Skeletal muscle satellite cell (primary cell): Measurements from ENCODE around the gene APOBR.

Source experiments
- H3K27me3 ChIP-seq: 2 replicates; pipeline ENCODE4 v1.7.0; 2013; ENCODE audit warnings: low read length; ENCODE audit not compliant: control insufficient read depth, insufficient read depth
- H3K36me3 ChIP-seq: 2 replicates; pipeline ENCODE4 v1.7.0; 2013; ENCODE audit warnings: mild to moderate bottlenecking, control low read depth, low read length; ENCODE audit not compliant: insufficient read depth
- H3K4me1 ChIP-seq: 2 replicates; pipeline ENCODE4 v1.7.0; 2013; ENCODE audit warnings: low read length; ENCODE audit not compliant: control insufficient read depth, insufficient read depth
- H3K4me2 ChIP-seq: 2 replicates; pipeline ENCODE4 v1.7.0; 2013; ENCODE audit warnings: mild to moderate bottlenecking, low read length
- H3K4me3 ChIP-seq: 2 replicates; pipeline ENCODE4 v1.7.0; 2013; ENCODE audit warnings: low read length
- H3K9ac ChIP-seq: 2 replicates; pipeline ENCODE4 v1.7.0; 2013; ENCODE audit warnings: mild to moderate bottlenecking, low read depth, low read length, moderate library complexity
- H3K9me3 ChIP-seq: replicated peaks from 2 replicates; pipeline ENCODE4 v1.7.0; 2013; ENCODE audit warnings: mild to moderate bottlenecking, control low read depth, low read length

APOBR gene

DNA sequence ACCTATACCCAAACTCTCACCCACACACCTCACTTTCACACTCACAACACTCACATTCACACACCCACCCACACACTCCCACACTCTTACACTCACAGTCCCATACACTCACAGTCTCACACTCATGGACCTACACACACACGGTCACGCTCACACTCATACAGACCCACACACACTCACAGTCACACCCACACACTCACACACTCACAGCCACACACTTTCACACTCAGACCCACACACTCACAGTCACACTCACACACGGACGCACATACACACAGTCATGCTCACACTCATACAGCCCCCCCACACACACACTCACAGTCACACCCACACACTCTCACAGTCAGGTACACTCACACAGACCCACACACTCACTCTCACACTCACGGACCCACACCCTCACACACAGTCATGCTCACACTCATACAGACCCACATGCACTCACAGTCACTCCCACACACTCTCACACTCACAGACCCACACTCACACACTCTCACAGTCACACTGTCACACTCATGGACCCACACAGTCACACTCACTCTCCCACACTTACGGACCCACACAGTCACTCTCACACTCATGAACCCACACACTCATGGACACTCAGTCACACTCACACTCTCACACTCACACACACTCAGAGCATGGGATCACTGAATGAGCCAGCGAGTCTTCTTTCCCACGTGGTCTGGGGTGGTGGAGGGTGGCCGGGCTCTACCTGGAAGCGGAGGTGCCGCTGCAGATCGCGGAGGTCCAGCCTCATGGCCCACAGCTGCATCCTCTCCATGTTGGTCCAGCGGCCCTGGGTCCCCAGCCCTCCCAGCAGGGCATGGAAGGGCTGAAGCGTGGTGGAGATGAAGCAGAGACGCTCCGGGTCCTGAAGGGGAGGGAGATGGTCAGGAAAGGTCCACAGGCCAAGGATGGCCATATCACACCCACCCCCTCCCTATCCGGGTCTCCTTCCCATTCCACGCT lies 7.1 kb downstream of the APOBR start:
- Histone ChIP-seq H3K9ac (no peak overlapping the region), H3K4me3 (no peak overlapping the region), H3K9me3 (no peaks in the 10 kb centered on the region), H3K36me3 (no peaks in the 10 kb centered on the region), H3K27me3 (peaks cover 44% of the 10 kb centered on the region), H3K4me1 (no peaks in the 10 kb centered on the region), H3K4me2 (no peak overlapping the region)

DNA sequence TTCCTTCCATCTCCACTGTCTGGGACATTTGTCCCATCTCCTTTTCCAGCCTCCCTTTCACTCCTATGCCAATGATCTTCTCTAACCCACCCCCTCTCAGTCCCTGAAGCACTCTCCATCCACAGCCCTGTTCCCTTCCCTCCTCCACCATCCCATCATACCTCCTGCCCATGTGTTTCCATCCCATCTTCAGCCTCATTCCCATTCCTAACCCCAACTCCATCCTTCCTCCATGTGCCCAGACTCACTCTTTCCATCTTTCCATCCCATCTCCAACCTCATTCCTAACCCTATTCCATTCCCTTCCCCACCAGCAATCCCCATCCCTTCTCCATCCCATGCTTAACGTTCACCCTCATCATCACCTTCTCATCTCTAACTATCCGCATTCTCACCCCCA lies 7.8 kb downstream of the APOBR start:
- no peak overlapping the region for H3K9ac ChIP-seq
- H3K9me3 ChIP-seq: no peaks in the 10 kb centered on the region
- no peak overlapping the region for H3K4me2 ChIP-seq
- no peak overlapping the region for H3K4me3 ChIP-seq
- H3K36me3 ChIP-seq: no peaks in the 10 kb centered on the region
- peaks cover 47% of the 10 kb centered on the region for H3K27me3 ChIP-seq
- H3K4me1 ChIP-seq: no peaks in the 10 kb centered on the region

GRCh38 chr16:28503470-28504259 lies 9.2 kb downstream of the APOBR start:
- Histone ChIP-seq H3K36me3 (no peaks in the 10 kb centered on the region), H3K4me3 (no peak overlapping the region), H3K27me3 (peaks cover 36% of the 10 kb centered on the region), H3K9me3 (no peaks in the 10 kb centered on the region), H3K4me1 (no peaks in the 10 kb centered on the region), H3K4me2 (no peak overlapping the region), H3K9ac (no peak overlapping the region)

DNA sequence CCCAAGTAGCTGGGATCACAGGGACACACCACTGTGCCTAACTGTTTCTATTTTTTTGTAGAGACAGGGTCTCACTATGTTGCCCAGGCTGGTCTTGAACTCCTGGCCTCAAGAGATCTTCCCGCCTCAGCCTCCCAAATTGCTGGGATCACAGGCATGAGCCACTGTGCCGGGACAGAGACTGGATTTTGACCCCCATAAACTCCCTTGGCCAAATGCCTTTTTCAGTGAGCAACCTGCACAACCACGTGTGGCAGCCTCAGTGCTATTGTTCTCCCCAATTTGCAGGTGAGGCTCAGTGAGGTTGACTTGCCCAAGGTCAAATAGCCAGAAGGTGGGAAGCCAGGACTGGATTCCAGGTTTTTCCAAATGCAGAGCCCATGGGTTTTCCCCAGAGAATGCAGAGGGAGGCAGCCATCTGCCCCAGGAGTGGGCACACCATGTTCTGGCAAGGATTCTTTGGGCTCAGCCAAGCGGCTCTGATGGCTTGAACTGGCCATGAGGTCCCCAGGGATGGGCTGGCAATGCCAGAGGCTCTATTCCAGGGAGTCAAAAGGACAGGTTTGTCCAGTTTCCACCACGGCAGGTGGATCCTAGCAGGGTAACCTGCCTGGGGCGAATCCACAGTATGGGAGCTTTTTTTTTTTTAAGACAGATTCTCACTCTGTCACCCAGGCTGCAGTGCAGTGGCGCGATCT lies 10.4 kb downstream of the APOBR start:
- H3K4me3 ChIP-seq: no peak overlapping the region
- H3K36me3 ChIP-seq: no peaks in the 10 kb centered on the region
- no peak overlapping the region for H3K9ac ChIP-seq
- no peaks in the 10 kb centered on the region for H3K4me1 ChIP-seq
- H3K4me2 ChIP-seq: no peak overlapping the region
- H3K9me3 ChIP-seq: no peaks in the 10 kb centered on the region
- peaks cover 30% of the 10 kb centered on the region for H3K27me3 ChIP-seq

GRCh38 chr16:28505489-28506137 lies 11.2 kb downstream of the APOBR start:
- H3K4me3 ChIP-seq: no peak overlapping the region
- H3K36me3 ChIP-seq: no peaks in the 10 kb centered on the region
- H3K9ac ChIP-seq: no peak overlapping the region
- no peaks in the 10 kb centered on the region for H3K4me1 ChIP-seq
- no peaks in the 10 kb centered on the region for H3K9me3 ChIP-seq
- no peak overlapping the region for H3K4me2 ChIP-seq
- peaks cover 28% of the 10 kb centered on the region for H3K27me3 ChIP-seq

DNA sequence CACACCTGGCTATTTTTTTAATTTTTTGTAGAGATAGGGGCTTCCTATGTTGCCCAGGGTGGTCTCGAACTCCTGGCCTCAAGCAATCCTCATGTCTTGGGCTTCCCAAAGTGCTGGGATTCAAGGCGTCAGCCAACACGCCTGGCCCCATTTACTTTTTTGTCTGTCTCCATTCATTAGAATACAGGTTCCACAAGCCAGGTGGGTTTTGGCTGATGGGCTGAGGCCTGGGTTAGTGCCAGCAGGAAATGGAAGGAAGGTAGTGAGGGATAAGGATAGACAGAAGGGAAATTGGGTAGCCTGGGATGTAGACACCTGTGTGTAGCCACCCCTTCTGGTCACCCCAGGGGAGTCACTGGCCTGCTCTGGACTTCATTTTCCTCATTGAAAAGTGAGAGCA lies 16.6 kb downstream of the APOBR start:
- no peak overlapping the region for H3K4me3 ChIP-seq
- H3K36me3 ChIP-seq: no peaks in the 10 kb centered on the region
- H3K9me3 ChIP-seq: no peaks in the 10 kb centered on the region
- peaks cover 7% of the 10 kb centered on the region for H3K27me3 ChIP-seq
- no peak overlapping the region for H3K4me2 ChIP-seq
- H3K4me1 ChIP-seq: no peaks in the 10 kb centered on the region
- H3K9ac ChIP-seq: no peak overlapping the region

DNA sequence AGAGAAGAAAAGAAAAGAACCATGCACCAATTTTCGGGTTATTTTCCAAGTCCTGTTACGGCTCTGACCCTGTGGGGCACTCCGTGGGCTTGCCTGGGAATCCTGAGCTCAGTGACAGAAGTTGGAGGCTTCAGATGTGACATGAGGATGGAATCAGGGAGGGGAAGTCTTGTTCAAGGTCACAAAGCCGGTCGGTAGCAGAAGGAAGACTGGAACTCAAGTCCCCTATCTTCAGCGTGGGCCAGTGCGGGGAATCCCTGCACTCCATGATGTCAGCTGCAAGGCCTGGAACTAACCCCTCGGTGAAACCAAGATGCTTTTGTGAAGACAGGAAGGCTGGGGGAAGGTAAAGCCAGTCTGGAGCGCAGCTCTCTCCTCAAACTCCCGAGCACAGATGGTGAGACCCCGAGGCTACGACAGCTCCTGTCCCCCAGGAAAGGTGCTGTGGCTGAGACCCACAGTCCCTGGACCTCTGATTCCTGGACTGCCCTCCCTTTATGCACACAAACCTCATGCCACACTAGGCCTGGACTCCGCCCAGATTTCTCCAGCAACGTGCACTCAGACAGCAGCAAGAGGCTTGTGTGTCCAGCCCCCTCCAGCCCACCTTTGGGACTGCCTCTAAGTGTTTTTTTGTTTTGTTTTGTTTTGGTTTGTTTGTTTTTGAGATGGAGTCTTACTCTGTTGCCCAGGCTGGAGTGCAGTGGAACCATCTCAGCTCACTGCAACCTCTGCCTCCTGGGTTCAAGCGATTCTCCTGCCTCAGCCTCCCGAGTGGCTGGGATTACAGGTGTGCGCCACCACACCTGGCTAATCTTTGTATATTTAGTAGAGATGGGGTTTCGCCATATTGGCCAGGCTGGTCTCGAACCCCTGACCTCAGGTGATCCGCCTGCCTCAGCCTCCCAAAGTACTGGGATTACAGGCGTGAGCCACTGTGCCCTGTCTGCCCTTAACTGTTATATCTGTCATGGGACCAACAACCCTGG lies 17.7 kb downstream of the APOBR start:
- Histone ChIP-seq H3K36me3 (no peaks in the 10 kb centered on the region), H3K9ac (no peak overlapping the region), H3K4me2 (no peak overlapping the region), H3K4me1 (no peaks in the 10 kb centered on the region), H3K4me3 (no peak overlapping the region), H3K9me3 (no peaks in the 10 kb centered on the region), H3K27me3 (peaks cover 1% of the 10 kb centered on the region)

- H3K36me3 ChIP-seq: no peaks in the 10 kb centered on the region
- no peaks in the 10 kb centered on the region for H3K27me3 ChIP-seq
- H3K4me1 ChIP-seq: no peaks in the 10 kb centered on the region
- H3K9me3 ChIP-seq: no peaks in the 10 kb centered on the region
- H3K4me2 ChIP-seq: no peak overlapping the region
- H3K4me3 ChIP-seq: no peak overlapping the region
- no peak overlapping the region for H3K9ac ChIP-seq
These were observed 19.2 kb downstream of the APOBR start for GRCh38 chr16:28513484-28514181.

DNA sequence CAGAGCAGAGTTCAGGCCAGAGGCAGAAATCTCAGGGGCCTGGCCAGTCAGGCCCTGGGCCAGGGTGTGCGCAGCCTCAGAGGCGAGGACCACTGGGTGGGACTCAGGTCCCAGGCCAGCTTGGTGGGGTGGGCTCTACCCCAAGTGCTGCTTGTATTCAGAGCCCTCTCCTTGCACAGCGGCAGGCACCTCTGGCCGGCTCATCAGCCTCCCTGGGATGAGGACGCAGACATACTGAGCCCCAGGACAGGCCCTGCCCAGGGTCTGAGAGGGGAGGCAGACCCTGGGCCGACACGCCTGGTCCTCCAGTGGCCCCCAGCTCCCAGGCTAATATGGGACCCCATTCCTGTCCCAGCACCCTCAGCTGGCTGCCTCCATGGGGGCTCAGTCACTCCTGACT lies 19.8 kb downstream of the APOBR start:
- Histone ChIP-seq H3K4me2 (no peak overlapping the region), H3K36me3 (no peaks in the 10 kb centered on the region), H3K4me1 (no peaks in the 10 kb centered on the region), H3K9me3 (no peaks in the 10 kb centered on the region), H3K27me3 (no peaks in the 10 kb centered on the region), H3K9ac (no peak overlapping the region), H3K4me3 (no peak overlapping the region)

DNA sequence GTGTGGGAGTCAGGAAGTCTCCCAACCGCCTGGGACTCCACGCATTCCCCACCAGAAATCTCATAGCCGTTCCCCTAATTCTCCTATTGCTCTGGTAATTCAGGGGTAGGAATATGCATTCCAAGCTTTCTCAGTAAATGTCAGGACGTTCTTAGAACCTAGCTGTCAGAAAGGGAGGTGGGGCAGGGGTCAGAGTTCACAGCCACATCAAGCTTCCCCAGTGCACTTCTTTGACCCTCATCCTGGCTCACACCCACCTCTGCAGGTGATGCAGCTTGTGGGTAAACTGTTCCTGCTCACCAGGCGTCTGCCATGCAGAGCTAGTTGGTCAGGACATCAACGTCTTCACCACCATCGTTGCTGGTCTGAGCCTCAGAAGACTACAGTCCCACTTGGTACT lies 26.2 kb downstream of the APOBR start:
- Histone ChIP-seq H3K36me3 (no peaks in the 10 kb centered on the region), H3K4me1 (no peaks in the 10 kb centered on the region), H3K9ac (no peak overlapping the region), H3K9me3 (no peaks in the 10 kb centered on the region), H3K4me3 (no peak overlapping the region), H3K4me2 (no peak overlapping the region), H3K27me3 (peaks cover 5% of the 10 kb centered on the region)
